AG08395 (cell line): ENCODE data around the gene ME1.
"Not testable (repeated sequence)": the region's sequence is repeated elsewhere in the genome, so short reads cannot be mapped to it uniquely, and the experiment has no call there.

ENCODE experiments used
- DNase-seq: peaks from one replicate; pipeline ENCODE4 v3.0.0; 2012; ENCODE audit warnings: mixed read lengths, low spot score

Gene ME1

DNA sequence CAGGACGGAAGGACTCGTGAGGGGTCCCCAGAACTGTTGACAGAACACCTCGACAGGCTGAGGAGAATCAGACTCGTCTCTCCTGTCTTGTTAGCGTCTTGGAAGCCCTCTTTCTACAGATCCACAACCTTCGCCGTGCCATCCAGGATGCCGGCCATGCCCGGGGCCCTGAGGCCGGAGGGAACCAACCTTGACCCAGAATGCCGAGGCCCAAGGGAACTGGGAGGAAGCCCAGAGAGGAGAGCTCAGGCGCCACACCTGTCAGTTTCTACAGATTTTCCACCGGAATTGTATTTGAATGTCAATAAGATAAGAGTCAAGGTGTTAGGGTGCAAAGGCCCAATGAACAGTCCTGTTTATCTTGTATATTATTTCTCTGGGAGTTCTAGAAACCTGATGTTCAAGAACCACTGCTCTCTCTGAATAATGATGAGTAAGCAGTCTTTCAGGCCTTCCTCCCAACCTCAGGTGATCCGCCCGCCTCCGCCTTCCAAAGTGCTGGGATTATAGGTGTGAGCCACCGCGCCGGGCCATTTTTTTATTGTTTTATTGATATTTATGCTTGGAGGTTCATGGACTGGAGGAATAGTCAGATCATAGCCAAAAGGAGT, 799 bp upstream of the ME1 start:
- no peak for DNase-seq

DNA sequence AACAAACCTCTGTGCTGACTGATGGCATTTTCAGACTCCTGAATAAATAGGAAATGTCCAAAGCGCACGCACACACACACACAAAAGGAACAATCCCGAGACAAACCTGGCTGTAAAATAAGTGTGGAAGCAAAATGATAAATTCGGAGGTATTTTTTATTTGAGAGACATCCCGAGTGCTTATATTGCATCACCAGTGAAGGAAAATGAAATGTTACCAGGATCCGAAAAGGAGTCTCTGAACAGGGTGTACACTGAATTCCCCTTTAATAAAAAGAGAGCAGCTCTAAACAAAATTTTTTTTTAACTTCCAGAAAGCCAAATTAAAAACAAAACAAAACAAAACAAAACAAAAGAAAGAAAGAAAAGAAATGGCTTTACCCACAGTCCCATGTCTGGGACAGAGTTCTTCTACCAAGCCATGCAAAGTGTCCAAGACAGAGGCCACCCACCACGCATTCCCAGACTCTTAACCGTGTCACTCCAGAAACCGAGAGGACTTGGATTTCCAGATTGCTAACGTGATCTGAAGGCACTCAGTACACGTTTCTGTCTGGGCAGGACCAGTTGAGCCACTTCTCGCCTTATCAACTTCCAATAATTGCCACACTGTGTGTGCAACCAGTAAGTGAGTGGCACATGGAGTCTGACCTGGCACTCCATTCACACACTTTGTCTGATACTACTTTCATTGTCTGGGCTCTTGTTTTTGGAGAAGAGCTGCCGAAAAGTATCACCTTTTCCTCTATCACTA, 817 bp downstream of the ME1 start:
- peak; percentile 31 for DNase-seq

GRCh38 chr6:83429269-83429668, 1.6 kb downstream of the ME1 start:
- DNase-seq = no peak

- no peak for DNase-seq
Measured at GRCh38 chr6:83424392-83425018, 6.3 kb downstream of the ME1 start.

GRCh38 chr6:83417880-83418663, 12.8 kb downstream of the ME1 start:
- peak; percentile 71 for DNase-seq

DNA sequence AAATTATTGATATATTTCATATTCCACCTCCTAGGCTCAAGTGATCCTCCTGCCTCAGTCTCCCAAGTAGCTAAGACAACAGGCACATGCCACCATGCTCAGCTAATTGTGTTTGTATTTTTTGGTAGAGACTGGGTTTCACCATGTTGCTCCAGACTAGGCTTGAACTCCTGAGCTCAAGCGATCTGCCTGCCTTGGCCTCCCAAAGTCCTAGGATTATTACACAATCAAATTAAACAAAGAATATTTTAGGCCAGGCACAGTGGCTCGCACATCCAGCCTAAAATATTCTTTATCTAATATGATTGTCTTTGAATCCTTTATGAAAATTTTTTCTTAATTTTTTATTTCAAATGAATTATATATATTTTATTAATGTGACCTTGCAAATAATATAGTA, 17.8 kb downstream of the ME1 start:
- no peak for DNase-seq

DNA sequence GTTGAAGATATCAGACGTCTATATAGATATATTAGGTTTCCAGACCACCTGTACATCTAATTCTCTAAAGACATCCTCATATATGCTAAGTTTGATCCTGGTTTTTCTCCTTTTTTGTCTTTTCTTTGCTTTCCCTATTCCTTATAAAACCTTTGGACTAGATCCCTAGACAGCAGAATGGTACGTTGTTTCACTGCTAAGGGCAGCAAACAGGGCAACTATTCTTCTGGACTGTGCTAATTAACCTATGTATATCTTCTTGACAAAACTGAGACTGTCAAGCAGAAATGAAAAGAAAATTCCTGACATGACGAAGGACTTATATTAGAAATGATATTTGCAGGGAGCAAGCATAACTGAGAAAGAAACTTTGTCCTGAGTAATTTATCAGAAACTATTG, 19.1 kb downstream of the ME1 start:
- no peak for DNase-seq

- no peak for DNase-seq
Measured at GRCh38 chr6:83403191-83403590, 27.7 kb downstream of the ME1 start.

DNA sequence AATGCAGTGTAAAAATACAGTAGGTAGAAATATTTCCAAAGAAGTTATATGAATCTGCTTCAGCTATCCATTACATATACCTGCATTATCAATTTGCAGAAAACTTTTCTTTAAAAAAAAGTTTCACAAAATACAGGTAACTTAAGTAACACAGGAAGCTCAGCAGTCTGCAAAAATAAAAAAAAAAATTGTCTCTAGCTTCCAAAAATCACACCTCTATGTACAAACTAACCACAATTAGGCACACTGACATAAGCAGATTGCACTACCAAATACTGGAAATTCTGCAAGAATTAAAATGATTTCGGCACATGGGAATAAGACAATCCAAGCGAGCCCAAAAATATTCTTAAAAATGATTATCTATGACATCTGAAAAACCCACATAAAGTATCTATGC, 41.2 kb downstream of the ME1 start:
- DNase-seq = no peak

GRCh38 chr6:83385473-83385872, 45.4 kb downstream of the ME1 start:
- DNase-seq = no peak

GRCh38 chr6:83384751-83385150, 46.1 kb downstream of the ME1 start:
- no peak for DNase-seq

GRCh38 chr6:83381949-83382348, 48.9 kb downstream of the ME1 start:
- no peak for DNase-seq

DNA sequence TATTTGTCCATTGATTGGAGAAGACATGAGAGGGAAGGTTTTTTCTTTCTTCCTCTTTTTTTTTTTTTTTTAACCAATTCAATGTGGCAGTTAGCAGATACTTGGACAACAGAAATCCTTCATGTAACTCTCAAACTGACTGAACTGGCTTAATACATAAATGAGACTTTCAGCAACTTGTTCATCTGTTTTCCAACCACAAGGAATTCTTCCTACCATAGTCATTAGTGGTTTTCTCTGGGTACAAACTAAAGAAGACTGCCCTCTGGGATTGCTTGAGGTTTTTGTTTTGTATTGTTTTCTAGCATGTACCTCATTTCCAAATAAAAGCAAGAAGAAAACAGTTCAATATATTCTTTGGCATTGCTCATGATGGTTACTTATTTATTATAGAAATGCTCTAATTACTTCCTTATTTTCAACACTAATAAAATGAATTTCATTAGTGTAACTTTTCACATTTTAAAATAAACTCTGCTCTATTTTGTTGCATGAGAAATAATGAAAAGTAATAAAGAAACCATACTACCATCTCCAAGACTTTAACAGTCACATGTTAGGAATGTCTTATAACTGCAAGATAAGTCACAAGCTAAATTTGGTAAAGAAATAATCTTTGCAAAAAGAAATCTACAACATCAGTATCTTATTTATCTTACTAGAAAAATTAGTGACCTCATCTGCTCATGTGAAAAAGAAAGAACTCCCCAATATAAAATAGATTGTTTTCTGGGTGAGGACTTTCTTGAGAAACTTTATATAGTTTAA, 52.0 kb downstream of the ME1 start:
- DNase-seq = peak; percentile 54

- DNase-seq = peak; percentile 26
Measured at GRCh38 chr6:83371423-83371822, 59.4 kb downstream of the ME1 start.

- no peak for DNase-seq
Measured at GRCh38 chr6:83370567-83370966, 60.3 kb downstream of the ME1 start.

GRCh38 chr6:83369692-83370091, 61.2 kb downstream of the ME1 start:
- no peak for DNase-seq

GRCh38 chr6:83368577-83368976, 62.3 kb downstream of the ME1 start:
- DNase-seq = no peak

DNA sequence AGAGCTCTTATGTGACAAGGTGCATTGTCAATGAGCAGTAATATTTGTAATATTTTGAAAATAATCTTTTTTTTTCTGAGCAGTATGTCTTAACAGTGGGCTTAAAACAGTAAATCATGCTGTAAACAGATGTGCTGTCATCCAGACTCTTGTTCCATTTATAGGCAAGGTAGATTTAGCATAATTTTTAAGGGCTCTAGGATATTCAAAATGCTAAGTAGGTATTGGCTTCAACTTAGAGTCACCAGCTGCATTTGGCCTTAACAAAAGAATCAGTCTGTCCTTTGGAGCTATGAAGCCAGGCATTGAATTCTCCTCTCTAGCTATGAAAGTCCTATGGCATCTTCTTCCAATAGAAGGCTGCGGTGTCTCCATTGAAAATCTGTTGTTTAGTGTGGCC, 63.7 kb downstream of the ME1 start:
- DNase-seq = no peak

DNA sequence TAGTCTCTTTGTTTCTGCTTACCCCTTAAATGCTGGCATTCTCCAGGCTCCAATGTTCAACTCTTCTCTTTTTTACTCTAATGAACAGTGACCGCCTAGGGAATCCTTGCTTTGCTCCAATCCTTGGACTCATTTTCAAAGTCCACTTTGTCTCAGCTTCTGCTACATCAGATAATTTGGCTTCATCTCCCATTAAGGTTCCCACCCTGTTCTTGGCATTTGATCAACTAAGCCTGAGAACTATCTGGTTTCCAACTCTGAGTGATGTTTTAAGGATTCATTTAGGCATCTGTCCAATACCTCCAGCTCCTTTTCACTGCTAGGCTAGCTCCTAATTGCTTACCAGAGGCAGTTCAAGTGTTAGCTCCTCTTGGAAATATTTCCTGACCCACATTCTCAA, 64.9 kb downstream of the ME1 start:
- DNase-seq = peak; percentile 28

GRCh38 chr6:83362349-83362748, 68.5 kb downstream of the ME1 start:
- not testable (repeated sequence) for DNase-seq

DNA sequence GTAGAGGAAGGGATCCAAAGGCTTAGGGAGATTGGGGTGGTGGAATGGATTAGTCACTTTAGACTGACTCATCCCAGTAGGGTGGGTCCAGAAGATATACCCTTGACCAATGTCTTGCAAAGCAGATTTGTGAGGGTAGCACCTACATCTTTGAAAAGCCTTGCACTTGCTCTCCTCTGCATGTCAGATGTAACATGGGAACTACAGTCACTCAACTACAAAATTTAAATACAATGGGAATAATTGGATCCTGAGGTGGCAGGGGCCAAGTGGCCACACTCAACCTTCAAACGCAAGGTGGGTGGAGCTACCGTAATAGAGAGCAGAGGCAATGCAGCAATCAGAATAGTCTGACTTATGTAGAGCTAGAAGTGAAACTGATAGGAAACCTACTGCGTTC, 71.2 kb downstream of the ME1 start:
- DNase-seq = no peak

GRCh38 chr6:83354747-83355146, 76.1 kb downstream of the ME1 start:
- no peak for DNase-seq
